GM15510 (cell line): Measurements from ENCODE around the gene ITM2C.

ENCODE experiments used
- POLR2A ChIP-seq: IDR thresholded peaks from 3 replicates; pipeline ENCODE4 v1.6.1; 2011; ENCODE audit warnings: borderline replicate concordance; ENCODE audit not compliant: insufficient read length; ENCODE audit errors: extremely low read depth

ITM2C gene

DNA sequence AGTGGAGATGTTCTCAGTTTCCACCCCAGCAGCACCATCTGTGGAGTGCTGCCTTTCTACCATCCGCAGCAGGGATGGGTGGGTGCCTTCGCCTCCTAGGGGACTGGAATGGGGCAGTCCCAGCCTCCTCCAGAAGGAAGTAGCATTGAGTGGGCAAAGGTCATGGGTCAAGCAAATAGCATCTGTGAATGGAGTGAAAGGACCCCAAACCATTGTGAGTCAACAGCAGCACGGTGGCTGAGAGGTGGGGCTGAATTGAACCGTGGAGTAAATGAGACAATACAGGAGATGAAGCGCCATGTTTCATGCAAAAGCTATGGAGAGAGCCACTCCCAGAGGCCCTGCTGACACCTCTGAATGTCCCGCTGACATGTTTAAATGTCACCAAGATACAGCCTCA lies 50.6 kb downstream of the ITM2C start:
- no peak for TF ChIP-seq POLR2A

DNA sequence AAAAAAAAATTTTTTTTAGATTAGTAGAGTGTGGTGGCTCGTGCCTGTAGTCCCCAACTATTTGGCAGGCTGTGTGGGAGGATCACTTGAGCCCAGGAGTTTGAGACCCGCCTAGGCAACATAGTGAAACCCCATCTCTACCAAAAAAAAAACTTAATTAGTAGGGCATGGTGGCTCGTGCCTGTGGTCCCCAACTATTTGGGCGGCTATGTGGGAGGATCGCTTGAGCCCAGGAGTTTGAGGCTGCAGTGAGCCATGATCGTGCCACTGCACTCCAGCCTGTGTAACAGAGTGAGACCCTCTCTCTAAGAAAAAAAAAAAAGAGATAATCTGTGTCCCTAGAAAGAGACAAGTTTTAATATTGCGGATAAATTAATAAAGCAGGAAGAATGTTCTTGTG lies 51.5 kb downstream of the ITM2C start:
- TF ChIP-seq POLR2A, result no peak

DNA sequence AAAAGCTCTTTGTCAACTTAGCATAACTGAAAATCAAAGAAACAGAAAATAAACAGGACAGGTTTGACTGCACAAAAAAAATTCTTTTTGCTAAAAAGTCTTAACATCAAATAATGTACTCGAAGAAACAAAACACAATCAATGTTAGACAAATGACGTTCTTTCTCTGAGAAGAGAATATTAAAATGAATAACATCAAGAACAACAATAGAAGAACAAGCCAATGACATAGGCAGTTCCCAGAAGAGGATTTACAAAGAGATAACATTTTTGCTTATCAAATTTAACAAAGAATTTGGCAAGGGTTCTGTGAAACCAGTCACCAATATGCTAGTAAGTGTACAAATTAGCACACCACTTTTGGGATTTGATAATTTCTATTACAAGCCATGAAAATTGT lies 54.5 kb downstream of the ITM2C start:
- TF ChIP-seq POLR2A, result no peak

DNA sequence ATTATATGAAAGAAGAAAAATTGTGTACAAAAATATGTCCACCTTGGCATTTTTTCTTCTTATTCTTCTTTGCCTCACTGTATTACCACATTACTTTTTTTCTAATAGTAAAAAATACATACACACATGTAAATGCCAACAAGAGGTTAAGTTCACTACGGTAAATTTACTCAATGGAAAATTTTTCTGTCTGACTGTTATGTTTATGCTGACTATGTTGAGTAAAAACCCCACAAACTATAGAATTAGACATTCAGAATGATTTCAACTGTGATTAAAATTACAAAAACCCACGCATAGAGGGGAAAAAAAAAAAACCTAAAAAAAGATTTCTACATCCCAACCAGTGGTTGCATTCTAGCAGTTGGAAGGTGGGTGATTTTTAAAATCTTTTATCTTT lies 54.9 kb downstream of the ITM2C start:
- no peak for TF ChIP-seq POLR2A

DNA sequence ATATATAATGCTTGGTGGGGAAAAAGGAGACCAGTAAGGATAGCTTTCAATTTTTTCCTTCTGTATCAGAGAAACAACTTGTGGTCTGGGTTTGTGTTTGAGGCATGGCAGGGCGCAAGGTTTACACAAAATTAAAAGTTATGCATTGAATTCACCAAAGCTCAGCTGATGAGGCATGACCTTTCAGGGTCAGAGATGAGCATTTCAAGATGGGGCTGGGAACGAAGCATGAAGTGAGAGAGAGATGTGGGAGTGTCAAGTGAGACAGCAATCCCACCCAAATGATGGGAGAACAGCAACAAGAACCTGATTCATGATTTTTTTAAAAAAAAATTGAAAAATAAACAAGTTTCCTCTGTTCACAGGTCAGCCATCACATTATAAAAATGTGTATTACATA lies 55.4 kb downstream of the ITM2C start:
- TF ChIP-seq POLR2A, result no peak

DNA sequence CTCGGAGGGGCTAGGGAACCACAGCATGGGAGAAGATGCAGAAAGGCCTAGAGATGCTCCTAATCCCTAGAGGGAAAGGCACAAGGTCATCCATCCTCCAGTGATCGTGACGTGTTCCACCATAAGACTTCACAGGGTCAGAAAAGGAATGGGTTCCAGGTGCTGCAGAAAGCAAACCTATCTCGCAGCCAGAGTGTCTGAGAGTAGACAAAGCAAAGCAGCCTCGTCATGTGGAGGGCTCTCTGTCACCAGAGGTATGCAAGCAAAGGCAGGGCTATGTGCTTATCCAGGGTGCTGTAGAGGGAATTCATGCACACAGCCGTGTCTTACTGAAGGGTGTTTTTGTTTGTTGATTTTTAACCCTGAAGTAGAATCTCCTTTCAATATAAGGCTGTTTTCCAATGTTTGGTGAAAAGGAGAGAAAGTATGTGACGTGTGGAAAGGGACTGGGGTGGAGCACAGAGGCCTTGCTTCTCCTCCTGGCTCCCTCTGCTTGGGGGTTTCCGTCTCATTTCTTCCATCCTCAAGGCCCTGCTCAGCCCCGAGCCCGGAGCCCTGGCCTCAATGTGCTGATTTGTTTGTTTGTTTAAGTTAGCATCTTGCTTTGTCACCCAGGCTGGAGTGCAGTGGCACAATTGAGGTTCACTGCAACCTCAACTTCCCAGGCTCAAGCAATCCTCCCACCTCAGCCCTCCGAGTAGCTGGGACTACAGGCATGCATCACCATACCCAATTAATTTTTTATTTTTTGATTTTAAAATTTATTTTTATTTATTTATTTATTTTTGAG lies 57.3 kb downstream of the ITM2C start:
- TF ChIP-seq POLR2A, result peak; percentile 19

DNA sequence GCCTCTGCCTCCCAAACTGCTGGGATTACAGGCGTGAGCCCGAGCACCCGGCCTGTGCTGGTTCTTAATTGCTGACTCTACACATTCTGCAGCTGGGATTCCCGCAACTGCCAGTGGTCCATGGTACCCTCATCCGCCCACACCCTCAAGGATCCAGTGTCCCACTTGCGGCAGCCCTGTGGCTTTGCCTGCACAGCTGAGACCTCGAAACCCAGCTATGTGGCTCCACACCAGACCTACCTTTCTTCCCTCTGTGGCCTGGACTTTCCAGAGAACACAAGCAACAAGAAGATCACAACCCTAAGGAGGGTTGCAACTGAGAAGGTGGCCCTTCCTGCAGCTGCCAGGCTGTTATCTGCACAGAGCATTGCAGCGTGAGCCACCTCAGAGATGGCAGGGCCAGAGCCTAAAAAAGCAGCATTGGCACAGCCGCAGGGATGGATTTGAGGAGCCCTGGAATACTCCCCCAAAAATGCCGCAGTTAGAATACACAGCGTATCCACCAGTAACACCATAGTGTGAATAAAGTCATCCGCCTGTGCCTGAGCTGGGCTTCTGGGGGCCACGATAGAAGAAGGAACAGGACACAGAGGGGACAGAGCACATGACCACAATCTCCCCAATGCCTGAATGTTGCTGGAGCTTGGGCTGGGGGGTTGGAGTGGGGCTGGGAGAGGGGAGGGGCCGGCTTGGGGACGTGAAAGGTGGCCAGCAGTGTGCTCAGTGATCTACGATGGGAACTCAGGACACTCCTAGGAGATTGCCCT lies 58.4 kb downstream of the ITM2C start:
- TF ChIP-seq POLR2A, result no peak

DNA sequence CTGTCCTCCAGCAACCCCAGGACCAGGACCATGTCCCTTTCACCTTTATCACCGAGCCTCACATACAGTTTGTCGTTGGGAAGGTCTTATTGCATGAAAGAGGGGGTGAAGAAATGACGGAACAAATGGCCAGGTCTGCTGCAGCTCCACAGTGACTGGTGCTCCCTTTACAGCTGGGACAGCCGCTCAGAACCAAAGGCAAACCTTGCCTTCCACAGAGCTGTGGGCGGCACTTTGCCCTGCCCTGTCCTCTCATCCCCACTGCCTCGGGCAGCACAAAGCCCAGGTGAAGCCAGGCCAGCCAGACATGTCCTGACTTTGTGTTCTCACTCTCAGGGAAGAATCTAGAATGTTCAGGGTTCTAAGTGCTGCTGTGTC lies 59.3 kb downstream of the ITM2C start:
- no peak for TF ChIP-seq POLR2A

DNA sequence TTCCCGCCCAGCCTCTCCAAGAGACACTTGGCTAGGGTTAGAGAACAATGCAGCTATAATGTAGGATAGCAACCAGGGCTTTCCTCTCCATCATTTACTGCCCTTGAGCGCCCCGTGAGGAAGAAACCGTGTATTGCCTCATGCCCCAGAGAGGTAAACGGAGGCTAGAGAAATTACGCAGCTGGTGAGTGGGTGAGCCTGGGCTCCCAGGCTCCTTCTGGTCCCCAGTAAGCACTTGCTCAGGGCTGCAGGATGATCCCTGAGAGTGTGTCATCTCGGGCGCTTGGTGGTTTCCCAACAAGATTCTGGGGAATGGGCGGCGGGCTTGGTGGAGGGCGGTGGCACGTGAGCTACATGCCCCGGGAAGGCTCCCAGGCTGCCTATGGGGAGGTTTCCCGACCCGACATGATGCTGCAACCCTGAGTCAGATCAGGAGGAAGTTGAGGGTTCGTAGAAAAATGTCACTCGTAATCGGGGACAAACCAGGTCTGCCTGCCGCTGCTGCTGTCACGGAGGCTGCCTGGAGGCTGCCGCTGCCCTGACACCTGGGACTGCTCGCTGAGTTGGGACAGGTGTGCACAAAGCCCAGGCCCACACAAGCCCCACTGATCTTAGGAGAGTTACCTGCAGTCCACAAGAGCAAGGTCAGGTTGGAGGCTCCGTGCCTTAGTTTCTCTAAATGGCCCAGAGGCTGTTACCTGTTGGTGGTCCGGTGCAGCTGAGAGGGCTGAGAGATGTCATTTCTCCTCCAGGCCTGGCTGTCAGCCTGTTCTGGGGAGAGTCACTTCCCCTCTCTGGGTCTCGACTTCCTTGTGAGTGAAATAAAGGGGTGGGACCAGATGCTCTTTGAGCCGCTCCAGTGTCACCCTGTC lies 60.0 kb downstream of the ITM2C start, which contains the start of gene GPR55:
Gene GPR55, minus strand, starts transcription at position 773 of the 872 bp plus-strand sequence. CDS start 14,280 bp downstream, outside the sequence.
- TF ChIP-seq POLR2A, result peak; percentile 68

DNA sequence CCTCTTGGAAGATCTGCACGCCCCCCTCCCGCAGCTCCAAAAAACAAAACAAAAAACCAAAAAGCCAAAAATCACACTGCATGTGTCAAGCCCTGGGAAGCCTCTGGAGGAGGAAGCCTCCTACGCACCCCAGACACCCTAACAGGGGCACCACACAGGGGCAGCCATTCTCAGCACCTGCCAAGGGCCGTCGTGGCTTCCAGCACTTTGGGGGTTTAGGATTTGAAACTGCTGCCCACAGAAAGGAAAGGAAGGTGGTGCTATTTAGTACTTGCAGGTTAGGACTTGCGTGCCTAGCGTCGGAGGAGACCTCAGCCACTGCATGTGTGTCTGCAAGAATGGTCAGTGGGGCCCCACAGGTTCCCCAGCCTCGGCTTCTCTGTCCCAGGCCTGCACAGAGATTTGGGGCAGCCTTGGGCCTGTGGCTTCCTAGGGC lies 60.7 kb downstream of the ITM2C start:
- no peak for TF ChIP-seq POLR2A

DNA sequence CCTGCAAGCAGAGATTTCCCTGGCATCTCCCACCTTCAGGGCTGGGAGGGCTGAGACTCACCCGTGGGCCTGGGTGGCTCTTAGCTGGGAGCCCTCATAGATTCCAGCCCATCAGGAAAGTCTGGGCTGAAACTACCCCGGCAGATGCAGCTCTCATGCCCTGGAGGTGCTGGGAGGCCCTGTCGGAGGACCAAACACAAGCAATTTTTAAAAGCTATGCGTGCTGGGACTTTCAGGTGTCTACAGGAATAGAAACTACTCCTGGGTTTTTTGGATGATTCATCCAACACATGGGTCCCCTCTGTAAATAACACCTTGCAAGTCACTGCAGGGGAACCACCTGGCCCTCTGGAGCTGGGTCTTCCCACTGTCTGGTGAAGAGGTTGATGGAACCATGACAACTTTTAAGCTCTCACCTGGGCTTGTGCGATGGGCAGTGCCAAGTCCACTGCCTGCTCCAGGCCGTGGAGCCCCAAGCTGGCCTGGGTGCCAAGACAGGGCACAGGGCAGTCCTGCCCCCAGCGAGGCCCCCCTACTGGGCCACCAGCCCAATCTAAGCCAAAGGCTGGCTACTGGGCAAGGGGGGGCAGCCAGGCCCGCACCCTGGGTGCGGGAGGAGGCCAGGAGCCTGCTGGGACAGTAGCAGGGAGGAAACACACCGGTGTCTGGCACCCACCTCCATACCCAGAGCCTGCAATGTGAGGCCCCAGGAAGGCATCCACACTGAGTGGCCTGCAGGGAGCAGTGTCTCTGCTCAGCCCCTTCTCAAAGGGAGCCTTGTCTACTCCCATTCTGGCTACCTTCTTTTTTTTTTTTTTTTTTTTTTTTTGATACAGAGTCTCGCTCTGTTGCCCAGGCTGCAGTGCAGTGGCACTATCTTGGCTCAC lies 61.4 kb downstream of the ITM2C start:
- peak; percentile 41 for TF ChIP-seq POLR2A

DNA sequence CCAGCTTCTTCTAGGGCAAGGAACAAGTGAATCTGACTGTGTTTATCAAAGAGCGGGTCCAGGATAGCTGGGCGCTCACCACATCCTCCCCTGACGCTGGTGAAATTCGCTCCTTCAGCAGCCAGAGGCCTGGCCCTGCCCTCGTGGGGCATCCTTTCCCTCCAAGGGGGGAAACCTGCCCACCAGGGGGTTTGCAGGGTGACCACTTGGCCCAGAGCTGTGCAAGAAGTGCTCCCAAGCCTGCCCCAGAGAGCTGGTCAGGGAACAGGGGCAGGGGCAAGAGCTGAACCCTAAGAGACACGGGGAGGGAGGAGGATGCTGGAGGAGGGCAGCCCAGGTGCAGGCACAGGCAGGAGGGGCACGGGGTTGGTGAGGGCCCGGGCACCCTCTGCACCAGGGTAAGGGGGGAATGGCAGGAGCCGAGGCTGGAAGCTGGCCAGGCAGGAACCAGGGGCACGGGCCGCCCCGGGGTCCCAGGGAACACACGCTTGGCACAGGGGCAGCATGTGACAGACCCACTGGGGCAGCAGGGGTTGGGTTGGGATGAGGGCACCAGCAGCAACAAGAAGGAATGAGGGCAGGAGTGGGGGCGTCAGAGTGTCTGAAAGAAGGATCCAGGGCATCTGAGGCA lies 63.1 kb downstream of the ITM2C start:
- TF ChIP-seq POLR2A, result no peak
